ENCODE measurements around the gene HOXC6.

HOXC6 gene

GRCh38 chr12:54002915-54003389 lies 25.3 kb upstream of the HOXC6 start:
- DNase-seq = no peak

GRCh38 chr12:54003625-54004024 lies 24.6 kb upstream of the HOXC6 start:
- no peak for DNase-seq

GRCh38 chr12:54004063-54004840 lies 24.0 kb upstream of the HOXC6 start:
- no peak for DNase-seq

GRCh38 chr12:54004841-54005530 lies 23.3 kb upstream of the HOXC6 start:
- DNase-seq = peak in 1 of 3 experiments; percentile 15

GRCh38 chr12:54005531-54005852 lies 22.7 kb upstream of the HOXC6 start:
- DNase-seq = no peak

GRCh38 chr12:54005853-54006558 lies 22.2 kb upstream of the HOXC6 start:
- peak; percentile 69 to 90 (median 85) for DNase-seq

- DNase-seq = no peak
Measured at GRCh38 chr12:54006559-54007220, 21.6 kb upstream of the HOXC6 start.

GRCh38 chr12:54007538-54008259 lies 20.5 kb upstream of the HOXC6 start:
- no peak for DNase-seq

GRCh38 chr12:54008260-54008552 lies 20.0 kb upstream of the HOXC6 start:
- no peak for DNase-seq

- DNase-seq = no peak
Measured at GRCh38 chr12:54009171-54010052, 18.8 kb upstream of the HOXC6 start.

- no peak for DNase-seq
Measured at GRCh38 chr12:54010053-54010971, 17.9 kb upstream of the HOXC6 start.

GRCh38 chr12:54010972-54011664 lies 17.1 kb upstream of the HOXC6 start:
- DNase-seq = no peak

- no peak for DNase-seq
Measured at GRCh38 chr12:54011665-54012532, 16.3 kb upstream of the HOXC6 start.

GRCh38 chr12:54012631-54013409 lies 15.4 kb upstream of the HOXC6 start:
- DNase-seq = no peak

GRCh38 chr12:54014377-54015017 lies 13.7 kb upstream of the HOXC6 start:
- no peak for DNase-seq

- no peak for DNase-seq
Measured at GRCh38 chr12:54015018-54015931, 13.0 kb upstream of the HOXC6 start.
